Mucosa of descending colon (tissue), 3 donors: Measurements from ENCODE around the gene MYL4. TPM values are rescaled to one million over a fixed set of nuclear protein-coding genes. Genes with fewer than 3 reads are reported as not detected.
"Not testable (repeated sequence)": the region's sequence is repeated elsewhere in the genome, so short reads cannot be mapped to it uniquely, and the experiment has no call there.

Experiments
- ATAC-seq: fragments of 200-7000 bp; cut with Tn5 transposase; one replicate; pipeline ENCODE4 v1.9.1; 2020; ENCODE audit warnings: mild to moderate bottlenecking, moderate library complexity
- DNase-seq, 3 donors: peaks; one replicate each; pipeline ENCODE4 v3.0.0-alpha.2; 2020
- H3K36me3 ChIP-seq: fragments of 200-600 bp; one replicate; pipeline ENCODE4 v1.8.0; 2021; ENCODE audit warnings: low read depth, mild to moderate bottlenecking
- H3K4me1 ChIP-seq: fragments of 200-600 bp; one replicate; pipeline ENCODE4 v1.8.0; 2021; ENCODE audit warnings: low read depth, mild to moderate bottlenecking
- H3K4me3 ChIP-seq: fragments of 200-600 bp; one replicate; pipeline ENCODE4 v1.8.0; 2021; ENCODE audit warnings: mild to moderate bottlenecking
- H3K9me3 ChIP-seq: fragments of 200-600 bp; one replicate; pipeline ENCODE4 v1.8.0; 2021; ENCODE audit warnings: mild to moderate bottlenecking
- CTCF ChIP-seq: fragments of 200-600 bp; IDR thresholded peaks from one replicate; pipeline ENCODE4 v1.8.0; 2022; ENCODE audit warnings: antibody characterized with exemption, mild to moderate bottlenecking
- intact Hi-C, 2 donors: fragments of 100-400 bp; cut with DNase I in 1 of 2; cut with micrococcal nuclease in 1 of 2; formaldehyde crosslinking; loops; one replicate each; pipeline versions ENCODE4 v1.11.0 to v1.11.1; 2022; cut with DNase I, micrococcal nuclease
- total RNA-seq, 3 donors: library from RNA; stranded (reverse); fragmentation: NEBNext Ultra II Directional in 2 of 3; extraction: Animal tissue kit (Norgen Biotek cat#: 25700) in 2 of 3; gene quantifications; one replicate each; pipeline versions ENCODE4 v1.2.1 to v1.2.4, GENCODE V29; 2021 to 2023
- donor health status: DM: no; HTN: no; CAD: no; lungs with moderate emphysema.
- donor health status: DM: no; HTN: no; CAD: no.
- donor health status: DM: no; HTN: yes; CAD: no.

Gene MYL4
- total RNA-seq, 3 donors from 2014 or later: 0.49 to 1.4 TPM; not detected in 1

GRCh38 chr17:47170710-47171109, 38.4 kb upstream of the MYL4 start:
- TF ChIP-seq CTCF: no peak
- intact Hi-C loops: no loop called here

GRCh38 chr17:47172696-47173565, 36.2 kb upstream of the MYL4 start:
- no peak for TF ChIP-seq CTCF
- DNase-seq (no peak), ATAC-seq (no peak)
- H3K9me3 ChIP-seq: no peaks in the 10 kb centered on the region
- no peaks in the 10 kb centered on the region for H3K36me3 ChIP-seq
- H3K4me1 ChIP-seq: no peaks in the 10 kb centered on the region
- no peak overlapping the region for H3K4me3 ChIP-seq
- intact Hi-C loops: no loop called here

More at GRCh38 chr17:47170710-47171109, 38.4 kb upstream of the MYL4 start:
- Histone ChIP-seq H3K4me1 (no peaks in the 10 kb centered on the region), H3K9me3 (no peaks in the 10 kb centered on the region), H3K4me3 (no peak overlapping the region), H3K36me3 (no peaks in the 10 kb centered on the region)
- no peak for ATAC-seq
- no peak for DNase-seq

DNA sequence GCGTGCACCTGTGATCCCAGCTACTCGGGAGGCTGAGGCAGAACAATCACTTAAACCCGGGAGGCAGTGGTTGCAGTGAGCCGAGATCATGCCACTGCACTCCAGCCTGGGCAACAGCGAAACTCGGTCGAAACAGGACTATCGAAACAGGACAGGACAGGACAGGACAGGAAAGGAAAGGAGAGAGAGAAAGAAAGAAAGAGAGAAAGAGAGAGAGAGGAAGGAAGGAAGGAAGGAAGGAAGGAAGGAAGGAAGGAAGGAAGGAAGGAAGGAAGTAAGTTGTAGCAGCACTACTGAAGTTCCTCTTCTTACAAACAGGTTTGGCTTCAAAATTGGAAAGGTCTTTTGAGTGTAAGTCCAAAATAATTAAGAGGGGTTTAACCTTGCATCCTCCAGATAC, 34.3 kb upstream of the MYL4 start:
- H3K4me3 ChIP-seq, H3K36me3 ChIP-seq, DNase-seq, H3K4me1 ChIP-seq, H3K9me3 ChIP-seq, intact Hi-C loops, ATAC-seq: not testable (repeated sequence)

GRCh38 chr17:47176389-47176826, 32.7 kb upstream of the MYL4 start:
- Histone ChIP-seq H3K4me3 (no peak overlapping the region), H3K4me1 (no peaks in the 10 kb centered on the region), H3K36me3 (no peaks in the 10 kb centered on the region), H3K9me3 (no peaks in the 10 kb centered on the region)
- DNase-seq (no peak), ATAC-seq (no peak)
- intact Hi-C loops: no loop called here
- no peak for TF ChIP-seq CTCF

GRCh38 chr17:47177261-47177660, 31.9 kb upstream of the MYL4 start:
- no peak overlapping the region for H3K4me3 ChIP-seq
- H3K9me3 ChIP-seq: no peaks in the 10 kb centered on the region
- intact Hi-C loops: no loop called here
- no peak for ATAC-seq
- H3K36me3 ChIP-seq: no peaks in the 10 kb centered on the region
- H3K4me1 ChIP-seq: no peaks in the 10 kb centered on the region
- DNase-seq: no peak
- no peak for TF ChIP-seq CTCF

- intact Hi-C loops: no loop called here
- H3K9me3 ChIP-seq: no peaks in the 10 kb centered on the region
- DNase-seq (no peak), ATAC-seq (no peak)
- TF ChIP-seq CTCF: no peak
- no peaks in the 10 kb centered on the region for H3K4me1 ChIP-seq
- no peak overlapping the region for H3K4me3 ChIP-seq
- no peaks in the 10 kb centered on the region for H3K36me3 ChIP-seq
Observed at GRCh38 chr17:47179141-47179540, 30.0 kb upstream of the MYL4 start.
